Activated CD8-positive, alpha-beta memory T cell treated with anti-CD3 and anti-CD28 coated beads for 1 hour (primary cell): ENCODE results near the gene HIF3A.
"Not testable (repeated sequence)": the region's sequence is repeated elsewhere in the genome, so short reads cannot be mapped to it uniquely, and the experiment has no call there.

Experiments
- DNase-seq, 2 donors: peaks; one replicate each; pipeline ENCODE4 v3.0.0-alpha.2; 2020; ENCODE audit warnings: low read depth in 1 of 2; ENCODE audit errors: extremely low read depth in 1 of 2

Gene HIF3A

GRCh38 chr19:46296722-46297461, at the start of gene HIF3A:
HIF3A (plus strand) TSS chr19:46297042; CDS start chr19:46297077, 35 bp downstream.
- no peak for DNase-seq

GRCh38 chr19:46250076-46250735, 46.6 kb upstream of the HIF3A start:
- DNase-seq: no peak

- no peak for DNase-seq
Measured at GRCh38 chr19:46251416-46251815, 45.4 kb upstream of the HIF3A start.

GRCh38 chr19:46254776-46255175, 42.1 kb upstream of the HIF3A start:
- no peak for DNase-seq

GRCh38 chr19:46256855-46257254, 40.0 kb upstream of the HIF3A start:
- DNase-seq: no peak

- DNase-seq: not testable (repeated sequence)
Measured at GRCh38 chr19:46261501-46261900, 35.3 kb upstream of the HIF3A start.

- DNase-seq: peak in 1 of 2 donors; percentile 14
Measured at GRCh38 chr19:46262684-46263296, 34.1 kb upstream of the HIF3A start.

- not testable (repeated sequence) for DNase-seq
Measured at GRCh38 chr19:46264801-46265200, 32.0 kb upstream of the HIF3A start.

GRCh38 chr19:46265217-46265828, 31.5 kb upstream of the HIF3A start:
- peak; percentile 23 to 44 for DNase-seq

- no peak for DNase-seq
Measured at GRCh38 chr19:46269101-46269500, 27.7 kb upstream of the HIF3A start.

- DNase-seq: no peak
Measured at GRCh38 chr19:46270521-46271256, 26.2 kb upstream of the HIF3A start.

- DNase-seq: no peak
Measured at GRCh38 chr19:46271481-46272197, 25.2 kb upstream of the HIF3A start.

GRCh38 chr19:46273931-46274330, 22.9 kb upstream of the HIF3A start:
- not testable (repeated sequence) for DNase-seq

GRCh38 chr19:46279177-46279576, 17.7 kb upstream of the HIF3A start:
- no peak for DNase-seq

- no peak for DNase-seq
Measured at GRCh38 chr19:46283771-46284170, 13.1 kb upstream of the HIF3A start.

- DNase-seq: no peak
Measured at GRCh38 chr19:46284635-46285034, 12.2 kb upstream of the HIF3A start.

GRCh38 chr19:46287585-46287984, 9.3 kb upstream of the HIF3A start:
- DNase-seq: no peak

- no peak for DNase-seq
Measured at GRCh38 chr19:46288896-46289588, 7.8 kb upstream of the HIF3A start.

GRCh38 chr19:46289724-46290619, 6.9 kb upstream of the HIF3A start:
- no peak for DNase-seq
